ENCODE data around the gene RTN4RL2. TPM values are rescaled to one million over a fixed set of nuclear protein-coding genes. Genes with fewer than 3 reads are reported as not detected.
A peak's percentile ranks its signal among the peaks of the same experiment; 100 is the strongest.

RTN4RL2 gene
- total RNA-seq, 3 donors from 2014 or later (not counting 1 experiment from before 2014, with no cell fraction given): 0.38 to 0.61 (median 0.48) TPM

GRCh38 chr11:57484141-57484710 is 23.9 kb downstream of the RTN4RL2 start:
- H3K36me3 ChIP-seq (ENCODE audit: control insufficient read depth, insufficient read depth, low read length): peaks cover 16% of the 10 kb centered on the region
- ATAC-seq: no peak
- H3K27me3 ChIP-seq (ENCODE audit: control insufficient read depth, insufficient read depth, low read length): peaks cover 10% of the 10 kb centered on the region
- H3K27ac ChIP-seq (ENCODE audit: low read length): no peak overlapping the region
- H3K4me1 ChIP-seq (ENCODE audit: control insufficient read depth, insufficient read depth, low read length): peaks cover 33% of the 10 kb centered on the region
- intact Hi-C loops (cut with micrococcal nuclease): loop anchor here (5.0 kb wide), 1 partner anchor 137 kb away; no protein-coding TSS in a partner anchor
- WGBS (ENCODE audit: insufficient coverage): 50% methylated on average over 7 of the region's 7 CpGs
- no peak overlapping the region for H3K4me3 ChIP-seq (ENCODE audit: low read length)
- Mint-ChIP-seq H3K27me3 (ENCODE audit: low read depth in 2 of 2) (peaks cover 7 to 26% of the 10 kb centered on the region in 2 donors), H3K4me1 (peaks cover 6 to 11% of the 10 kb centered on the region in 2 donors), H3K36me3 (no peaks in the 10 kb centered on the region), H3K9me3 (no peaks in the 10 kb centered on the region), H3K4me3 (no peak overlapping the region), H3K27ac (no peak overlapping the region)
- DNase-seq: no peak
- no peaks in the 10 kb centered on the region for H3K9me3 ChIP-seq (ENCODE audit: control insufficient read depth, insufficient read depth, low read length)
- no peak for TF ChIP-seq CTCF (IDR thresholded peaks at IDR 0.05)

GRCh38 chr11:57485217-57485990 is 25.1 kb downstream of the RTN4RL2 start:
- no peak for TF ChIP-seq CTCF (IDR thresholded peaks at IDR 0.05)
- Histone ChIP-seq H3K36me3 (ENCODE audit: control insufficient read depth, insufficient read depth, low read length) (peaks cover 22% of the 10 kb centered on the region), H3K27me3 (ENCODE audit: control insufficient read depth, insufficient read depth, low read length) (peaks cover 10% of the 10 kb centered on the region), H3K4me1 (ENCODE audit: control insufficient read depth, insufficient read depth, low read length) (peaks cover 33% of the 10 kb centered on the region), H3K4me3 (ENCODE audit: low read length) (no peak overlapping the region), H3K9me3 (ENCODE audit: control insufficient read depth, insufficient read depth, low read length) (no peaks in the 10 kb centered on the region), H3K27ac (ENCODE audit: low read length) (no peak overlapping the region)
- H3K27ac Mint-ChIP-seq: no peak overlapping the region
- H3K27me3 Mint-ChIP-seq (ENCODE audit: low read depth in 2 of 2): peaks cover 2 to 23% of the 10 kb centered on the region in 2 donors
- H3K4me3 Mint-ChIP-seq: no peak overlapping the region
- WGBS (ENCODE audit: insufficient coverage): 95% methylated on average over 9 of the region's 10 CpGs
- no peaks in the 10 kb centered on the region for H3K36me3 Mint-ChIP-seq
- H3K4me1 Mint-ChIP-seq: peaks cover under 1% of the 10 kb centered on the region in 2 donors
- DNase-seq (no peak), ATAC-seq (peak in 1 of 3 donors; percentile 3)
- no peaks in the 10 kb centered on the region for H3K9me3 Mint-ChIP-seq
- intact Hi-C loops (cut with micrococcal nuclease): no loop called here

- DNase-seq: no peak
- Histone ChIP-seq H3K27me3 (ENCODE audit: control insufficient read depth, insufficient read depth, low read length) (peaks cover 10% of the 10 kb centered on the region), H3K4me3 (ENCODE audit: low read length) (no peak overlapping the region), H3K4me1 (ENCODE audit: control insufficient read depth, insufficient read depth, low read length) (peaks cover 28% of the 10 kb centered on the region), H3K9me3 (ENCODE audit: control insufficient read depth, insufficient read depth, low read length) (no peaks in the 10 kb centered on the region), H3K27ac (ENCODE audit: low read length) (no peak overlapping the region), H3K36me3 (ENCODE audit: control insufficient read depth, insufficient read depth, low read length) (peaks cover 22% of the 10 kb centered on the region)
- Mint-ChIP-seq H3K27ac (no peak overlapping the region), H3K36me3 (no peaks in the 10 kb centered on the region), H3K9me3 (no peaks in the 10 kb centered on the region), H3K4me1 (no peaks in the 10 kb centered on the region), H3K27me3 (ENCODE audit: low read depth in 2 of 2) (peaks cover 0 to 12% of the 10 kb centered on the region in 2 donors), H3K4me3 (no peak overlapping the region)
- ATAC-seq: no peak
- WGBS (ENCODE audit: insufficient coverage): 96% methylated on average over 15 of the region's 15 CpGs
- intact Hi-C loops (cut with micrococcal nuclease): no loop called here
- no peak for TF ChIP-seq CTCF (IDR thresholded peaks at IDR 0.05)
Observed at GRCh38 chr11:57487021-57487778, 26.9 kb downstream of the RTN4RL2 start.

Data from natural killer cell (primary cell).